Measurements from ENCODE around the gene NOS1AP.

NOS1AP gene

DNA sequence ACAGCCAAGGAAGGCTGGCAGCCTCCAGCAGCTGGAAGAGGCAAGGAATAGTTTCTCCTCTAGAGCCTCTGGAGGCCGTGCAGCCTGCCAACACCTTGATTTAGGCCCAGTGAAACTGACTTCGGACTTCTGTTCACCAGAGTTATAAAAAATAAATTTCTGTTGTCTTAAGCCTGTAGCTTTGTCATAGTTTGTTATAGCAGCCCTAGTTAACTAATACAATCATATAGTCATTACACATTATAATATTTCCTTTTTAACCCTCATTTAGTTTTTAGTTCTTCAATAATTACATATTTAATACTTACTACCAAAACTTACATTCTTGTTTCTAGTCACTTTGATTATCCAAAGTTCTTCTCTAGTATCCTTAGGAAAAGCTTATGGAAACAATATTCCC, 20.3 kb downstream of the NOS1AP start:
- DNase-seq (ENCODE audit: low spot score) = no peak

DNA sequence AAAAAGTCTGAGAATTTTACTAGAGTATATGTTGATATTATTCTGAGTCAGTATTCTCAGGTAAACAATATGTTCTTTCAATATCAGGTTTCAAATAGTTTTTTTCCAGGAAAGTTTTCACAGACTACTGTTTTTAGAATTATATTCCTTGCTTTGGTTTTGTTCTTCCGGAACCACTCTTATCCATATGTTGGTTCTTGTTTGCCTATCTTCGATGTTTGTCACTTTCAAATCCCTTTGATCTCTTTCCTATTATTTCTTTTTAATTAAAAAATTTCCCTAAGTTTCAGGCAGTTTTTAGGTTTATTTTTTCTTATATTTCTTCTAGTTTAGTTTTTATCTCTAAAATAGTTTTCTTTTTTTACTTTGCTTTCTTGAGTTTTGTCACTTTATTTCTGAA, 20.9 kb downstream of the NOS1AP start:
- no peak for DNase-seq (ENCODE audit: low spot score)

DNA sequence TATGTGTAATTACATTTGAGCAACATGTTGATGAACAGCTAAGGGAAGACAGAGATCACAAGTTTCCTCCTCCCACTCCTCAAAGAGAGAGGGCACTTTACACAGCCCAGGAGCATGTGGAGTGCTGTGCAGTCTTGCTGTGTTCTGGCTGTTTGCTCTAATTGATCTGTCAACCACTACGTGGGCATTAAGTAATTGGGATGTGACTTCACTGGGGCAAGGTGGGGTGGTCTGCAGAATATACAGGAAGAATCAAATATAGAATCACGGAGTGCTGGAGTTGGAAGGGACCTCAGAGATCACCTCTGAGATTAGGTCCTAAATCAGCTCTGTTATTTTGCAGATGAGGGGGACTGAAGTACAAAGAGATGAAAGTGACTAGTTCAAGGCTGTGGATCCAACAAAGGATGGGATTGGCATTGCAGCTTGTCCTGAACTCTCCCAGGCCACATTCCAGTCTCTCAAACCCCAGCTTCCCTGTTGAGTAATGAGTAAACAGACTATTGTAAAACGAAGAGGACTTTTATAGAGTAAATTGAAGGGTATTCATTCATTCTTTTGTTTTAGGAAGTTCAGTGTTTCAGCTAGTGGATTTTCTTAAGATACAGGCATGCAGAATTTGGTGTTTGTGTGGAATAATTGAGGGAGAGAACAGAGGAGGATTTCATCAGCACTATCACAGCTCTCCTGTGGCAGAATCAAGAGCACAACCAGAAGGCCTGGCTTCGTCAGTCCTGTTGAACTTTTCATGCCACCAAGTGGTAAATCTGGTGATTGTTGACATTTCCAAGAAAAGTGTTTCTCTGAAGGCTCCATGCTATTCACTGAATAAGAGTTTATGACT, 22.4 kb downstream of the NOS1AP start:
- no peak for DNase-seq (ENCODE audit: low spot score)

DNA sequence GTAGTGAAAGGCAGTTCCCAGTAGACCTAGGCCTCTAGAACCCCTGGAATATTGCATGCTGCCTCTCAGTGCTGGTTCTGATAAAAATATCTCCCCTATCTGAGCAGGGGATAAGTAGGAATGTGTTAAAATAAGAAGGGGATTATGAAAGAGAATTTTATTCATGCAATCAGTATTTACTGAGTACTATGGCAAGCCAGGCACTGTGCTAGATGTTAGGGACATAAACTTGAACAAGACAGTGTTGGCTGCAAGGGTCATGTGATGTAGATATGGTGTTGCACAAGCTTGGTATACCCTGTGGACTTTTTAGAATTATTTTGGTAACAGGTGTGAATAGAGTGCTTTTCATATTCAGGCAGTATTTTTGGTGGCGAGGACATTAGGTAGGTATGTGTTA, 23.6 kb downstream of the NOS1AP start:
- no peak for DNase-seq (ENCODE audit: low spot score)

DNA sequence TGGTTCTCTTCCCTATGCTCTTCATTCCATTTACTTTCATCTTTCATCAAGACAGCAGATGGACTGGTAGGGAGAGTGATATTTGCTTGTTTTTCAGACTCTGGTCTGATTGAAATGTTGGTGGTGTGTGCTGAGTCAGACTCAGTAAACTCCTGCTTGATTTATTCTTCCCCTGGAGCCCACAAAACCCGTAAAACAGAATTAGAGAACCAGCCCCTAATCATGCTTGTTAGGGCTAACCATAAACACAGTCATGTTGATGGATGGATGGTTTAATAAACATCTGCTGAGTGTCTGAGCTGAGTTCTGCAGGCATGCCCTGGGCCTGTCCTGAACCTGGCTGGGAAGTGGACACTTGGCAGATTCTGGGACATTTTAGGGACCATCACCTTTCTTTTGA, 24.8 kb downstream of the NOS1AP start:
- DNase-seq (ENCODE audit: low spot score) = no peak

DNA sequence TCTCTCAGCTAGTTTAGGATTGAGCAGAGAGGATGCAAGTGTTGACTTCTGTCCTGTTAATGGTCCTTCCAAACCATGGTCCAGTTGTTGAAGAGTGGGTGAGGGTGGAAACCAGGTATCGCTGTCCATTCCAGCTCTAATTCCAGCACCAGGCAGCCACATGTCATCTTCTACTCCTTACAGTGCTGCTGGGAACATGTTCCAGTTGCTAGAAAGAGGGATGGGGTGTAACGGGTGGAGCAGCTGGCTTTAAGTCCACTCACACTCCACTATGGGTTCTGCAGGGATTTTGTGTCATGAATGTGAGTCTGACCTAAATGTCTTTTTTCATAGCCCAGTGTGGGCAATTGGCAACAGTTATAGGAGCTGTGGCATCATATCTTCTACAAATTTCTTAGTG, 25.2 kb downstream of the NOS1AP start:
- no peak for DNase-seq (ENCODE audit: low spot score)

DNA sequence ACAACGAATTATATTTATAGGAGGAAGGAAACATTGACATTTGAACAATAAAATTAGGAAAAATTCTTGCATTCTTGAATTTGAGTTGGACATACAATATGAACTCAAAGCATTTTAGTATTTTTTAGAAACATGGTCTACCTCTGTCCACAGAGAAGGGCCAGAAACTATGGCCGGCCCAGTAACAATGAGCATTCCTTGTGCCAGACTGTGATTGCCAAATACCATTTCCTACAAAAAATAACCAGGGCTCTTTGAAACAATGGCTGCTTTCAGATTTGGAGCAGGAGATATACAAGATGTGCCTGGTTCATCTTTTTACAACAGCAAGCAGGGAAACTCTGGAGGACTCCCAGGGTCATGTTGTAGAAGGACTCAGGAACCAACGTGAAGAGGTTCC, 38.4 kb downstream of the NOS1AP start:
- DNase-seq (ENCODE audit: low spot score) = no peak

DNA sequence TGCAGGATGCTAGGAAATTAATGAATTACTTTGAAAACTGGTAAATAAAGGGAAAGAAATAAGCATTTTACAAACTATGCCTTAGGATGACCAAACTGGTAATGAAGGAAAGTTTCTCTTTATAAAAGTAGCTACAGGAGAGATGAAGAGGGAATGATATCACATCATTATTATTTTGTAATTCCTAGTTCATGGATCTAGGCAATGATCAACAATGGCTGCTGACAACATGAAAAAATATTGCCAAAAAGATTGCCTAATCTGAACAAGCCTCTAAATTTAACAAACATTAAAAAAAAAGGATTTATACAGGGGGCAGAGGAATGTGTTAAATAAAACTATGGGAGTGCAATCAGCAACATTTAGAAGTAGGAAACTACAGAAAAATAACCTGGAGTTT, 38.9 kb downstream of the NOS1AP start:
- no peak for DNase-seq (ENCODE audit: low spot score)

DNA sequence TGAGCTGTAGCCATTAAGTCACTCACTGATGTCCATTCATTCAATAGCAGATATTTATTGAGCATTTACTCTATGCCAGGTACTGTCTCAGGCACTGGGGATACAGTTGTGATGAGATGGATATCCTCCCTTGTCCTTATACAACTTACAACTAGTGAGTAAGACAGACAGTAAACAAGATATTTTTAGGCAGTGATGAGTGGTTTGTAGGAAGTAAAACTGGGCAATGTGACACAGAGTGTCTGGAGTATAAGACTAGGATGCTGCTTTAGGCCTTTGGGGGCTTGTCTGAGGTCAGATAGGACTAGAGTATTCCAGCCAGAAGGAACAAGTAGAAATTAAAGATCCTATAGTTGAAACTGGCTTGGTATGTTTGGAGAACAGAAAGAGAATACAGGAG, 41.4 kb downstream of the NOS1AP start:
- no peak for DNase-seq (ENCODE audit: low spot score)

DNA sequence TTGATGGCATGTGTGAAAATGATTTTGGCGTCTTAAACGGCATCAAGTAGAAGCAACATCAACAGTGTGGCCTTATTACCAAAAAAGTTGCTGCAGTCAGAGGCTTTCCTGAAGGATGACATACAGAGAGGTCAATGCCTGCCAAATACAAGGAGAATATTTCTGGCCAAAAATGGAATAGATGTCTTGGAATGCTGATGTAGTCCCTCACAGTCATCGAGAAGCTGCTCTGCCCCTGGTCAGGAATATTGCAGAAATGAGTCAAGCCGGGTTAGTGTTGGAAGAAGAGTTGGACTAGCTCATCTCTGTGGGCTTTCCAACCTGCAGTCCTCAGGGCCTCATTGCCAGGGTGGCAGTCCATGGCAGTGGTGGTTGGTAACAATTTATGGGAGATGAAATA, 42.1 kb downstream of the NOS1AP start:
- peak; percentile 12 for DNase-seq (ENCODE audit: low spot score)

DNA sequence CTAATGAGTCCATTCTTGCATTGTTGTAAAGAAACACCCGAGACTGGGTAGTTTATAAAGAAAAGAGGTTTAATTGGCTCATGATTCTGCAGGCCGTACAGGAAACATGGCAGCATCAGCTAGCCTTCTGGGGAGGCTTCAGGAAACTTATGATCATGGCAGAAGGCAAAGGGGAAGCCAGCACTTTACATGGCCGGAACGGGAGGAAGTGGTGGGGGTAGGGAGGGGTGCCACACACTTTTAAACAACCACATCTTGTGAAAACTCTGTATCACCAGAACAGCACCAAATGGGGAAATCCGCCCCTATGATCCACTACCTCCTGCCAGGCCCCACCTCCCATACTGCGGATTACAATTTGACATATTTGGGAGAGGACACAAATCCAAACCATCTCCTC, 43.9 kb downstream of the NOS1AP start:
- DNase-seq (ENCODE audit: low spot score) = no peak

DNA sequence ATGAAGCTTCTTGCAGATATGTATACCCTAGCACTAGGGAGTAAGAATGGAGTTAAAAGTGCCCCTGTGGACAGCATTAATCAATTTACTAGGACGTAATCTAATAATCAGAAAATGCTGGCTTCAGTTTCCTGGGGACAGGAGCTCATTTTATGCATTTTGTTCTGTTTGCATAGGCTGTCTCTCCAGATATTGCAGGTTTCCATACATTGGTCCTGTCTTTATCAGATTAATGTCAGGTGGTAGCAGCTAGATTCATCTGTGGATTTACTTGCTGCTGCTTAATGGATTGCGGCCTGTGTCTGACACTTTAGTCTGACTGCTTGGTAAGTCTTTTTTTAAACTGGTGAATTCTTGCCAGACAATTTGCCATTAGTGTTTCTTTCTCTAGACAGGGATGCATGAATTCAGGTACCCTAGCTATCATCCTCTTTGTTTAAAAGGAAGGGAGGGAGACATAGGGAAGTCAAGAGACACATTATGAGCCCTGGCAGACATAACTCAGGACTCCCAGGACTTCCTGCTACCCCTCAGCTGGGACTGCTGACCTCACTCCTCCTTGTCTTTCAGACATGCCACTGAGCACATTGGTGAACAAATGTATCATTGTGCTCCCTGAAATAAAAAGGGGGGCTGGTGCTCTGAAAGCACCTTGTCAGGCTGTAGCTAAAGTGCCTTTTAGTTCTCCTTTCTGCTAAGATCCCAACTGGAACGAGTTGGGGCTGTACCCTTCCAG, 47.7 kb downstream of the NOS1AP start:
- DNase-seq (ENCODE audit: low spot score) = no peak

DNA sequence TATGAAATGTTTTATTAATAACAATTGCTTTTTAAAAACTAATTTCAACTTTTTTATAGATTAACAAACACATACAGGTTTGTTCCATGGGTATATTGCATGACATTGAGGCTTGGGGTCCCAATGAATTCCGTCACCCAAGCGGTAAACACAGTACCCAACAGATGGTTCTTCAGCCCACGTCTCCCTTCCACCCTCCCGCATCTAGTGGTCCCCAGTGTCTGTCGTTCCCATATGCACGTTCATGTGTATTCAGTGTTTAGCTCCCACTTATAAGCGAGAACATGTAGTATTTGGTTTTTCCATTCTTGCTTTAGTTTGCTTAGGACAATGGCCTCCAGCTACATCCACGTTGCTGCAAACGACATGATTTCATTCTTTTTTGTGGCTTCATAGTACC, 48.6 kb downstream of the NOS1AP start:
- no peak for DNase-seq (ENCODE audit: low spot score)

DNA sequence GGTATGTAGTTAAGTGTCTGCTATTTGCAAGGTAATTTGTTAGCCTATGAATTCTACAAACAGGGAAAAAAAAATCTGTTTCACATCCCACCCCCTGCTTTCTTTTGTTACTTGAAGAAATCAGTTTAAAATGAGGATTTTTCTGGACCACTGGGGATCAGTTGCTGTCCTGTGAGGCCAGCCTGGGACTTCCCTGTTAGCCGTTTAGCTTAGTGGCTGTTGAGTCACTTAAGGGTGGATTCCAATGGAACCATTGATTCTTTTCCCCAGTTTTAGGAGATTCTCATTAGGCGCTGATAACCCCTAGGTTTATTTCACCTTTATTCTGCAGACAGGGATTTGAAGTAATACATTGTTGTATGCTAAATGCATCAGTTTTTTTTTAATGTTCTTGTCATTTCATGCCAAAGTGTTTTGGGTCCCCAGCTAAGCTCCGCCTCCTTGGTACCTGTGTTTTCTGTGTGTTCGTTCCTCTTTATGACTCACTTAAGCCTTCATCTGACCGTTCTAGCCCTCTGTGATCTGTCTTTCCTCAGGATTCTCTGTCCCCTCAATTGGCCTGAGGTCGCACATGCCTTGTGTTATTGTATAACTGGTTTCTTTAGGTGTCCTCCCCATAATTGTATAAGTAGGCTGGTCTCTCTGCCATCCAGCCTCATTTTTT, 59.3 kb downstream of the NOS1AP start:
- DNase-seq (ENCODE audit: low spot score) = no peak

DNA sequence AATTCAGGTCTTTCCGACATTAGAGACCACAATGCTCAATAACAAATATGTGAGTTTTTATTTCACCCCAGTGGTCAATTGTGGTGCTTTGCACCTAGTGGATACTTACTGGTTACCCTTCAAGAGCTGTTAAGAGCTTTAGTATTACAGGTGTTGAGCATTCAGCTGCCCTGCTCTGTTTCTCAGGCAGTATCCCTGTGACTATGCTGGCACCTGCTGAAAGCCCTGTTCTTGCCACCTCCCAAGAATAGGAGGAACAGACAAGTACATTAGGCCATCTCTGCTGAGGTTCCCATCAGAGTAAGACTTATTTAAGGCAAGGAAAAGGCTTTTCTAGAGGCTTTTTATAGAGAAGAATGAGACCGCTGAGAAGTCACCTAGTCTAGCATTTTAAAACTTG, 60.8 kb downstream of the NOS1AP start:
- no peak for DNase-seq (ENCODE audit: low spot score)

DNA sequence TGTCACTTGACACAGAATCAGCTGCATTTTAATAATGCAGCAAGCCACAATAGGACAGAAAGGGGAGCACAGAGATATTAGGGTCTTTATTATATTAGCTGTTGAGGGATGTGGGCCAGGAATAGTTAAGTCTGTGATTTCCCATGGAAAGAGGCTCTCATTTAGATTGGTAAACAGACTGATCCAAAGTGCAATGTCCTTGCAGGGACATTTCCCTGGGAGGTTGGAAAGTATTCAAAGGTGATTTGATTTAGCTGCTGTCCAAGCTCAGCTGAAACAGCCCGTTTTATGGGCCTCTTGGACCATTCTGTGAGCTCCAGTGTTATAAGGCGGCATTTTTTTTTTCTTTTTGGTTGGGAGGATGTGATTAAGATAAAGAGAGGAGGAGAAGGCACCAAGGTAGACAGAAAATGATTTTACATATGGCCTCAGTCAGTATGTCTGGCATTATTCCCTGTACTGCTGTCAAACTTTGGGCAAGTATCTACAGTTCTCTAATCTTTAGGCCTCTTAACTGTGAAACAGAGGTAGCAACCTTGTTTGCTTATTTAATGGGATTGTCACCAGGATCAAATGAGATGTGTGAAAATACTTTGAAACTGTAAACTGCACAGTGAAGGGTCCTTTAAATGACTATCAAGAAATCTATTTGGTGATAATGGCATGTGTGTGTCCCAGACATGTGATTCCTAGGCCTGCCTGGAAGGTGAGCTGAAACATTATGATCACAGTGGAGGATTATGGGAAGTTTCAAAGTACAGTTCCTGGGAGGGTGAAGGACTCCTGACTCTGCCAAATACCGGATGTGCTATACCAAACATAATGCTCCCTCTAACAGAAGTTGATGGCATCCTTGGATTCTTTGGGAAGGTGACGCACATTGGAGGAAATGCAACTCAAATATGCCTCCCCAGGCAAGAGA, 62.2 kb downstream of the NOS1AP start:
- DNase-seq (ENCODE audit: low spot score) = no peak

DNA sequence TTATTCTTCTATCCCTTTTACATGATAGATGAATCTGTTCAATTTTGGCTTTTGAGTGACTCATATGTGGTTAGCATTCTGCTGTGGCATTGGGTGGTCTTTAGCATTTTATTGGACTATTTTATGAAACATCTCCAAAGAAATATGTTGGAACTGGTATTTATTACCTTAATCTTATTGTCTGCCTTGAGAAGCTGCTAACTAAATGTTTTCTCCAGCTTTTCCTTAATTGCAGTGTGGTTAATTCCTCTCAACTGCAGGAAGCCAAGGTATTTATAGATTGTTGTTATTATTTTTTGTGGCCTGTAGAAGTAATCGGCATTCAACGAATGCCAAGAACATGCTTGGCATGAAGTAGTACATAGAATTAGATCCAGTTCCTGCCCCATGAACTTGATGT, 64.1 kb downstream of the NOS1AP start:
- DNase-seq (ENCODE audit: low spot score) = peak; percentile 15

DNA sequence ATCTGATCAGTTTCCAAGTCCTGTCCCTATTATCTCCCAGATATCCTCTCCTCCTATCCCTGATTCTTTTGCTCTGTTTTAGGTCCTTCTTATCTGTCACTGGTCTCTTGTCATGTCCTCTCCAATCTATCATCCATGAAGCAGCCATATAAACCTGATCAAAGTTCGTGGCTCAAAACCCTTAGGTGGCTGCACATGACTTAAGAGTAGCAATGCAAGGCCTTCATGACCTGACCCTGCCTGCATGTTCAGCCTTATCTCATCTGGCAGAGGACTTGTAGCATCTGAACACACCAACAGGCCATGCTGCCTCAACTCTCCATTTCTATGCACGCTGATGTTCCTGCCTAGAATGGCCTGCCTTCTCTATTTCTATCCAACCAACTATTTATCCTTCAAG, 65.2 kb downstream of the NOS1AP start:
- DNase-seq (ENCODE audit: low spot score) = no peak

DNA sequence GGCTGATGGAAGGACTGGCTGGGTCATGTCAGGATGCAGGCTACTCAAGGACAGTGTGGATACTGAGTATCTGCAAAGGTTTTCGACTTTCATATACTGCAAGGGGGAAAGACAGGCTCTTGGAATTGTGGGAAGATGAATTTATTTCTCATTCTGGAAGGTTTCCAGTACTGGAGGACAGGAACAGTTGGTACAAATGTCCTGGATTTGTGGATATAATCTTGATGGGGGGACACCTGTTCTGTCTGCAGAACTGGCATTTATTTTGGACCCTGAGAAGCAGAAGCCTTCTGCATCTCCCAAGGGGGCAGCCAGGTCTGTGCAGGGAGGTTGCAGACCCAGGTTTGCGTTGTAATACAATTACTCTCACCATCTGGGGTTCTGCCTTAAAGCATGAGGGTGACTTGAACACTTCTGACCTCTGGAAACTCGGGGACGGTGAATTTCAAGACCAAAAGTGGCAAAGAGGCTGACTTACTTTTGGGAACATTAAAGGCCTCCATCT, 65.8 kb downstream of the NOS1AP start:
- no peak for DNase-seq (ENCODE audit: low spot score)

DNA sequence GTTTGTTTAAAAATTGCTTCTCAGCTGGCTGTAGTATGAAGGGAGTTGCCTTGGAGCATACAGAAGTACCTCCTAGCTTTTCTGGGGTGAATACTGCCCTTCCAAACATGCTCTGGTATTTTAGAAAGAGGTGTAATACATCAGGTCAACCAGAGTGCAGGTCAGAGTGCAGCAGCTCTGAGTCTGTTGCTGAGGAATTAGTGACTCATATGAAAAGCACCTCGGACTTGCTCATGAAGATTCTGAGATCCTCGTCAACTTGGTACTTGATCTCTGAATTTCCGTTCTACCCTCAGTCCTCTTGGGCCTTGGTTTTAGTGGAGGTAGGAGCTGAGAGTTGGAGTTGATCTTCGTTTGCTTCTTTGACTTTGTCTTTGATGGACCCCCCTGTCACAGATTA, 67.3 kb downstream of the NOS1AP start:
- DNase-seq (ENCODE audit: low spot score) = peak; percentile 78

DNA sequence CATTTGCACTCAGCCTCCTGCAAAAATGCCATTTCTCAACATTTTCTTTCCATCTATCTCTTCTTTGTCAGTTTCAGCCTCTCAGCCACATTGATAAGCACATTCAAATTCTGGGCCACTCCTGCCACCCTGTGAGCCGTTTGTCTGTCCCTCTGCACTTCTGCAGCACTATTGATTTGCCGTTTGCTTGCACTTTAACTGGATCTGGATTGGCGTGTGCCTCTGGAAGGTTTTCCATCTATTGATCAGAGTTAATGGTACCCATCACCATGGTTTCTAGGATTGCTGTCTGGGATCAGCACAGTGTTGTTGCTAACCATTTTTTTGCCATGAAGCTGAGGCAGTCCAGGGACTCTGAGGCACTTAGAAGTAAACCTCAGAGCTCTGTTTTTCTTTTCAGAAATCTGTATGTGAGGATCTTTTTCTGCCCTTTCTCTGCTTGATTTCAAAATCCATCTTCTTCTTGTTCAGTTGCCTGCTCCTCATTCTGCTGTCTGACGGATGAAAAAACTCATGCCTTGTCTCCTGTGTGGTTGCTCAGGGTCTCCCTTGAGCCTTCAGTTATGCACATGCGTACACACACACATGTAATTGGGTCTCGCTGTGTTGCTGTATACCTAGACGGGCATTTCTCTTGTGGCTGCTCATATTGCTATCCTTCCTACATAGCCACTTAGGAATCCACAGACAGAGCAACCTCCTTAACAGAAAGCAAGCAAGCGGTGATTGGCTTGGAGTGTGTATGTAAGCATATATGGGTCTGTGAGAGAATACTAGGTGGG, 67.9 kb downstream of the NOS1AP start:
- no peak for DNase-seq (ENCODE audit: low spot score)
